Adrenal gland (tissue), 12 donors: ENCODE data around the gene CEP89. TPM values are rescaled to one million over a fixed set of nuclear protein-coding genes. Genes with fewer than 3 reads are reported as not detected.

ENCODE experiments used
- DNase-seq, 7 donors: peaks; one replicate each; pipeline ENCODE4 v3.0.0-alpha.2; 2019 to 2020
- H3K27ac ChIP-seq, 5 donors: fragments of 200-600 bp; sonication (generic) in 4 of 5; 1 replicate in 3 of 5; 2 replicates in 2 of 5; pipeline versions ENCODE4 v1.5.1 to v1.8.0; 2016 to 2020; ENCODE audit warnings: mild to moderate bottlenecking in 1 of 5
- H3K27me3 ChIP-seq: fragments of 200-600 bp; 2 replicates; pipeline ENCODE4 v1.8.0; 2021
- H3K36me3 ChIP-seq, 2 donors: fragments of 200-600 bp; replicated peaks in 1 of 2; 1 replicate in 1 of 2; 2 replicates in 1 of 2; pipeline versions ENCODE4 v1.5.1 to v1.8.0; 2018 to 2022
- H3K4me1 ChIP-seq, 2 donors: fragments of 200-600 bp; replicated peaks in 1 of 2; 1 replicate in 1 of 2; 2 replicates in 1 of 2; pipeline versions ENCODE4 v1.5.1 to v1.8.0; 2018 to 2021
- H3K4me3 ChIP-seq, 4 donors: fragments of 200-600 bp; sonication (generic) in 3 of 4; one replicate each; pipeline ENCODE4 v1.5.1; 2016 to 2018
- H3K9me3 ChIP-seq, 3 donors: fragments of 200-600 bp; sonication (generic) in 1 of 3; replicated peaks in 1 of 3; 1 replicate in 2 of 3; 2 replicates in 1 of 3; pipeline versions ENCODE4 v1.5.1 to v1.8.0; 2016 to 2021
- CTCF ChIP-seq, 6 experiments: fragments of 450-650 bp in 4 of 6; fragments of 200-600 bp in 2 of 6; sonication (generic) in 1 of 6; IDR thresholded peaks; 1 replicate in 5 of 6; 2 replicates in 1 of 6; pipeline versions ENCODE4 v1.5.1 to v1.8.0; 2016 to 2021; ENCODE audit warnings: antibody characterized with exemption in 6 of 6, mild to moderate bottlenecking in 2 of 6, moderate library complexity in 1 of 6
- POLR2A ChIP-seq, 2 donors: fragments of 450-650 bp; IDR thresholded peaks; one replicate each; pipeline ENCODE4 v1.6.1; 2017; ENCODE audit warnings: antibody characterized with exemption in 2 of 2, mild to moderate bottlenecking in 2 of 2, moderate library complexity in 1 of 2
- WGBS, 4 donors: extraction: QIAGEN DNeasy Blood & Tissue Kit in 2 of 4; methylation state at CpG; one replicate each; pipeline versions ENCODE4 v1.1.5 to v1.1.7; 2013 to 2017; 5-methylcytosine and 5-hydroxymethylcytosine counted together
- intact Hi-C, 2 donors: fragments of 100-400 bp; cut with DNase I; formaldehyde crosslinking; loops; one replicate each; pipeline versions ENCODE4 v1.14.1 to v1.15.0; 2022 to 2023
- polyA plus RNA-seq, 3 donors: library from polyadenylated mRNA; stranded (reverse); fragments of 200-250 nt in 2 of 3; fragments of 350-450 nt in 1 of 3; fragmentation: Illumina TruSeq in 1 of 3; extraction: RNeasy Lipid Tissue Mini Kit (QIAGEN cat#74804) in 1 of 3; gene quantifications; one replicate each; pipeline ENCODE4 v1.2.3, GENCODE V29; 2013 to 2014
- total RNA-seq, 9 donors: library from RNA; depleted of rRNA in 4 of 9; stranded (reverse); fragments of >200 nt in 4 of 9; fragments of 120-200 nt in 1 of 9; fragmentation: NEBNext Ultra II Directional in 1 of 9; extraction: Animal tissue kit (Norgen Biotek cat#: 25700) in 1 of 9; gene quantifications; one replicate each; pipeline versions ENCODE4 v1.1.0 to v1.2.4, GENCODE V29; 2013 to 2023
- donor health status: healthy with polysubstance abuse.
- donor health status: Bipolar disorder and iron deficiency.
- donor health status: DM: yes; HTN: yes; CAD: no.
- donor health status: DM: no; HTN: no; CAD: no.
- donor health status: DM: no; HTN: no; CAD: no.
- donor health status: DM: yes; HTN: yes; CAD: no.

Gene CEP89
- total and polyA plus RNA-seq, 12 donors = 9.2 to 20.1 (median 13.9) TPM

- no peaks in the 10 kb centered on the region for H3K27me3 ChIP-seq
- no peaks in the 10 kb centered on the region for H3K4me1 ChIP-seq
- 89 to 98% (median 94%) methylated on average over 7 to 13 of the region's 13 CpGs for WGBS, 4 donors
- H3K4me3 ChIP-seq = no peak overlapping the region
- intact Hi-C loops = no loop called here
- H3K27ac ChIP-seq = no peak overlapping the region
- DNase-seq = no peak
- H3K9me3 ChIP-seq = no peaks in the 10 kb centered on the region
- no peak for TF ChIP-seq POLR2A (IDR thresholded peaks at IDR 0.05)
- TF ChIP-seq CTCF (IDR thresholded peaks at IDR 0.05) = no peak
- H3K36me3 ChIP-seq = no peaks in the 10 kb centered on the region
Measured at GRCh38 chr19:32863841-32864240, 107.9 kb downstream of the CEP89 start.

- TF ChIP-seq CTCF (IDR thresholded peaks at IDR 0.05) = no peak
- TF ChIP-seq POLR2A (IDR thresholded peaks at IDR 0.05) = no peak
- no peak for DNase-seq
- intact Hi-C loops = no loop called here
- Histone ChIP-seq H3K27me3 (no peaks in the 10 kb centered on the region), H3K4me3 (no peak overlapping the region), H3K27ac (no peak overlapping the region), H3K9me3 (no peaks in the 10 kb centered on the region), H3K4me1 (no peaks in the 10 kb centered on the region), H3K36me3 (no peaks in the 10 kb centered on the region)
- WGBS, 4 donors = 89 to 94% (median 90%) methylated on average over 8 of the region's 8 CpGs
Measured at GRCh38 chr19:32863301-32863700, 108.5 kb downstream of the CEP89 start.

- TF ChIP-seq CTCF (IDR thresholded peaks at IDR 0.05) (no peak), POLR2A (IDR thresholded peaks at IDR 0.05) (no peak)
- DNase-seq = no peak
- Histone ChIP-seq H3K36me3 (no peaks in the 10 kb centered on the region), H3K27ac (no peak overlapping the region), H3K4me3 (no peak overlapping the region), H3K27me3 (no peaks in the 10 kb centered on the region), H3K9me3 (no peaks in the 10 kb centered on the region), H3K4me1 (no peaks in the 10 kb centered on the region)
- WGBS, 4 donors = 90 to 97% (median 95%) methylated on average over 13 to 14 of the region's 14 CpGs
- intact Hi-C loops = no loop called here
Measured at GRCh38 chr19:32862741-32863140, 109.0 kb downstream of the CEP89 start.

GRCh38 chr19:32862173-32862572 is 109.6 kb downstream of the CEP89 start:
- Histone ChIP-seq H3K36me3 (no peaks in the 10 kb centered on the region), H3K4me3 (no peak overlapping the region), H3K4me1 (no peaks in the 10 kb centered on the region), H3K9me3 (no peaks in the 10 kb centered on the region), H3K27ac (no peak overlapping the region), H3K27me3 (no peaks in the 10 kb centered on the region)
- intact Hi-C loops = no loop called here
- DNase-seq = no peak
- TF ChIP-seq CTCF (IDR thresholded peaks at IDR 0.05) (no peak), POLR2A (IDR thresholded peaks at IDR 0.05) (no peak)
- 91 to 97% (median 94%) methylated on average over 19 of the region's 19 CpGs for WGBS, 4 donors
